Adipocyte (in vitro differentiated cells): ENCODE data around the gene SCNN1B.

ENCODE experiments used
- DNase-seq: peaks from one replicate; pipeline ENCODE4 v3.0.0-alpha.2; 2015; ENCODE audit warnings: low read depth
- H3K27me3 ChIP-seq: replicated peaks from 2 replicates; pipeline ENCODE4 v1.7.0; 2013; ENCODE audit warnings: mild to moderate bottlenecking, low read length, moderate library complexity; ENCODE audit not compliant: control insufficient read depth, insufficient read depth
- H3K36me3 ChIP-seq: 2 replicates; pipeline ENCODE4 v1.7.0; 2013; ENCODE audit warnings: low read length, mild to moderate bottlenecking, moderate library complexity; ENCODE audit not compliant: control insufficient read depth, insufficient read depth, severe bottlenecking
- H3K4me1 ChIP-seq: 2 replicates; pipeline ENCODE4 v1.7.0; 2013; ENCODE audit warnings: mild to moderate bottlenecking, low read length, moderate library complexity; ENCODE audit not compliant: control insufficient read depth, insufficient read depth
- H3K4me3 ChIP-seq: 2 replicates; pipeline ENCODE4 v1.7.0; 2013; ENCODE audit warnings: mild to moderate bottlenecking, low read length, moderate library complexity
- H3K9ac ChIP-seq: 2 replicates; pipeline ENCODE4 v1.7.0; 2013; ENCODE audit warnings: mild to moderate bottlenecking, low read length, moderate library complexity
- H3K9me3 ChIP-seq: 2 replicates; pipeline ENCODE4 v1.7.0; 2013; ENCODE audit warnings: mild to moderate bottlenecking, low read length, moderate library complexity; ENCODE audit not compliant: control insufficient read depth

SCNN1B gene

DNA sequence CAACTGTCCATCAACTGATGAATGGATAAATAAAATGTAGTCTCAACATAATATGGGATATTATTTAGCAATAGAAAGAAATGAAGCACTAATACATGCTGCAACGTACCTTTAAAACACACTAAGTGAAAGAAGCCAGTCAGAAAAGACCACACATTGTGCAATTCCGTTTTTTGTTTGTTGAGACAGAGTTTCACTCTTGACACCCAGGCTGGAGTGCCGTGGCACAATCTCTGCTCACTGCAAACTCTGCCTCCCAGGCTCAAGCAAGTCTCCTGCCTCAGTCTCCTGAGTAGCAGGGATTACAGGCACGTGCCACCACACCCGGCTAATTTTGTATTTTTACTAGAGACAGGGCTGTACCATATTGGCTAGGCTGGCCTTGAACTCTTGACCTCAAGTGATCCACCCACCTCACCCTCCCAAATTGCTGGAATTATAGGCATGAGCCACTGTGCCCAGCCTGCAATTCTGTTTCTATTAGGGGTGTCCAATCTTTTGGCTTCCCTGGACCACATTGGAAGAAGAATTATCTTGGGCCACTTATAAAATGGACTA lies 40.1 kb downstream of the SCNN1B start:
- no peak overlapping the region for H3K4me3 ChIP-seq
- H3K4me1 ChIP-seq = no peaks in the 10 kb centered on the region
- no peaks in the 10 kb centered on the region for H3K36me3 ChIP-seq
- peaks cover 14% of the 10 kb centered on the region for H3K27me3 ChIP-seq
- peaks cover 8% of the 10 kb centered on the region for H3K9me3 ChIP-seq
- no peak overlapping the region for H3K9ac ChIP-seq
- no peak for DNase-seq

DNA sequence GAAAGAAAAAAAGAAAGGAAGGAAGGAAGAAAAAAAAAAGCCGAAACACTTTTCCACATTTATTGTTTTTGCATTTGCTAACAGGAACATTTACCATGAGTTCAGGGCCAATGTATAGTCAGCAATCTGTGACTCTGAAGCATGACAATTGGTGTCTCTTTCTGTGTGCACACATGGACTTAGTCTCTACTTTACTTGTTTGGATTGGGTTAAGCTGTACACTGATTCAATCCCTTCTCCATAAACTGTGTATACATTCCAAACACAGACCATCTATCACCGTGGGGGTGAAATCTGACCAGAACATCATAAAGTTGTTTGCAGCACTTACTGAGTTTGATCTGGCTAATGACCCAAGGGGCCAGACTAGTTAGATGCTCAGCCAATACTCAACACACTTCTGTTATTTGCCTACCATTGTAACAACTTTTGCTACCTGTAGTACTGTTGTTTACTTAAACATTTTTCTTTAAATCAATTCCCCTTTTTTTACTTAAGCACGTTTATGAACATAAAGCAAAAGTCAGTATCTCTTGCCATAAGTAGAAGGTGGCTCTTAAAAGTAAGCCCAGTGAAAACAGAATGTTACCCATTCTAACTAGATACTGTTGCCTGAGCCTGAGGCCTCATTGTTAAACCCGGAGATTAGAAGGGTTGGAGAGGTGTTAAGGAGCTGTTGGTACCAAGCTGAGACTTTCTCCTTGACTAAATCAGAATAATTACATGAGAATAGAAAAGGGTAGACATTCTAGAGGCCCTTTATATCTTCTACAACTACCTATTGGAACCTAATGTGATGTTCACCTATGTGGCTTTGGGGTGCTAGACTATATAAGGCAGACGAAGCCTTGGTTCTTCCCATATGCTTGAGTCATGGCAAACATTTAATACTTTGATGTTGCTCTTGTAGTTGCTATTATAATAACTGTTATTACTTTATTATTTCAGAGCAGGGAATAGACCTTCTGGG lies 41.8 kb downstream of the SCNN1B start:
- H3K27me3 ChIP-seq = peaks cover 20% of the 10 kb centered on the region
- no peaks in the 10 kb centered on the region for H3K4me1 ChIP-seq
- no peak overlapping the region for H3K4me3 ChIP-seq
- H3K36me3 ChIP-seq = no peaks in the 10 kb centered on the region
- H3K9me3 ChIP-seq = no peaks in the 10 kb centered on the region
- no peak for DNase-seq
- no peak overlapping the region for H3K9ac ChIP-seq

- no peak for DNase-seq
- no peaks in the 10 kb centered on the region for H3K36me3 ChIP-seq
- H3K4me3 ChIP-seq = no peak overlapping the region
- no peaks in the 10 kb centered on the region for H3K9me3 ChIP-seq
- H3K9ac ChIP-seq = no peak overlapping the region
- H3K27me3 ChIP-seq = peaks cover 22% of the 10 kb centered on the region
- no peaks in the 10 kb centered on the region for H3K4me1 ChIP-seq
These were observed 43.1 kb downstream of the SCNN1B start for GRCh38 chr16:23345237-23345636.

DNA sequence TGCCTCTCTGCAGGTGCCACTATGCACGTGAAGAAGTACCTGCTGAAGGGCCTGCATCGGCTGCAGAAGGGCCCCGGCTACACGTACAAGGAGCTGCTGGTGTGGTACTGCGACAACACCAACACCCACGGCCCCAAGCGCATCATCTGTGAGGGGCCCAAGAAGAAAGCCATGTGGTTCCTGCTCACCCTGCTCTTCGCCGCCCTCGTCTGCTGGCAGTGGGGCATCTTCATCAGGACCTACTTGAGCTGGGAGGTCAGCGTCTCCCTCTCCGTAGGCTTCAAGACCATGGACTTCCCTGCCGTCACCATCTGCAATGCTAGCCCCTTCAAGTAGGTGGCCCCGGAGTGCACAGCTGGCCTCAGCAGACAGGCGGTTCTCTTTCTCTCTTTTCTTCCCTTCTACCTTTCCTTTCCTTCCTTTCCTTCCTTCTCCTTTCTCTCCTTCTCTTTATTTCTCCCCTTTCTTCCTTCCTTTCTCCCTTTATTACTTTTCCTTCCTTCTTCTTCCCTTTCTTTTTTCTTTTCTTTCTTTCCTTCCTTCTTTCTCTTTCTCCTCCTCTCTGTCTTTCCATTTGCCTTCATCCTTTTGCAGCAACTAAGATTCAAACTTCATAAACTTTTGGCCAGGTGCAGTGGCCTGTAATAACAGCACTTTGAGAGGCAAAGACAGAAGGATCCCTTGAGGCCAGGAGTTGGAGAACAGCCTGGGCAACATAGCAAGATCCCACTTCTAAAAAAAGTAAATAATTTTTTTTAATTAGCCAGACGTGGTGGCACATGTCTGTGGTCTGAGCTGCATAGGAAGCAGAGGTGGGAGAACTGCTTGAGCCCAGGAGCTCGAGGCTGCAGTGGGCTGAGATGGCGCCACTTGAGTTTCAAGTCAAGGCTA lies 46.7 kb downstream of the SCNN1B start:
- Histone ChIP-seq H3K9me3 (no peaks in the 10 kb centered on the region), H3K27me3 (peaks cover 37% of the 10 kb centered on the region), H3K9ac (no peak overlapping the region), H3K4me1 (no peaks in the 10 kb centered on the region), H3K36me3 (no peaks in the 10 kb centered on the region), H3K4me3 (no peak overlapping the region)
- no peak for DNase-seq

DNA sequence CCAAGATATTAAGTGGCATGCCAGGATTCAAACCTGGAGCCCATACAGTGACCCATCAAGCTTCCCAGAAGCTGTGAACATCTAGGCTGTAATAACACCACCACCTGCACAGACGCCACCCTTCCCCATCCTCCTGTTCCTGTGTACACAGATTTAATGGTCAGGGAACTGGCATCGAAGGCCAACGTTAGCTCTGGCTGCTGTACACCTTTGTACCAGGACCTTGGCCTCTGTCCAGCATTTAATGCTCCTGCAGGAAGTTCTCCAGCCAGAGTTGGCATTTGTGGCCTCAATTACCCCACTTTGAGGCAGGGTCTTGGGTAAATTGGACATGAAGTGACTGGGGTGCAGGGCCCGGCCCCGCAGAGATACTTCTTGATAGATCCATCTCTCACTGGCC lies 49.3 kb downstream of the SCNN1B start:
- H3K9ac ChIP-seq = no peak overlapping the region
- no peaks in the 10 kb centered on the region for H3K9me3 ChIP-seq
- no peak overlapping the region for H3K4me3 ChIP-seq
- peaks cover 30% of the 10 kb centered on the region for H3K27me3 ChIP-seq
- DNase-seq = no peak
- no peaks in the 10 kb centered on the region for H3K4me1 ChIP-seq
- no peaks in the 10 kb centered on the region for H3K36me3 ChIP-seq

DNA sequence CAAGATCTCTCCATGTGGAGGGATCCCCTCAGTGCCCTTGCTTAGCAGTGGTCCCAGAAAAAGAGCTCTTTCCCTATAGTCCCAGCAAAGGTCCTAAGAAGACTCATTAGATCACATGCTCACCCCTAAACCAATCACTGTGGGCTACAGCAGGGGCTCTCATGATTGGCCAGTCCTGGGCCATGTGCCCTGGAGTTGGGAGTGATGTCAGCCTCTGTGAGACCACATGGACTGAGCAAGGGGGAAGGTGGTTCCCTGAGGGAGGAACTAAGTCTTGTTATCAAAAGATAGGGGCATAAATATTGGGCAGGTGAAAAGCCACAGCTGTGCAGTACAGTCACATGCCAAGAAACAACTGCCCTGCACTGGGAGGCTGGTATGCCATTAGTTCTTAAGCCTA lies 51.3 kb downstream of the SCNN1B start:
- DNase-seq = no peak
- Histone ChIP-seq H3K4me1 (no peaks in the 10 kb centered on the region), H3K9ac (no peak overlapping the region), H3K4me3 (no peak overlapping the region), H3K27me3 (peaks cover 28% of the 10 kb centered on the region), H3K36me3 (no peaks in the 10 kb centered on the region), H3K9me3 (no peaks in the 10 kb centered on the region)

- no peaks in the 10 kb centered on the region for H3K9me3 ChIP-seq
- H3K4me1 ChIP-seq = no peaks in the 10 kb centered on the region
- H3K4me3 ChIP-seq = no peak overlapping the region
- H3K9ac ChIP-seq = no peak overlapping the region
- no peaks in the 10 kb centered on the region for H3K36me3 ChIP-seq
- peaks cover 23% of the 10 kb centered on the region for H3K27me3 ChIP-seq
- no peak for DNase-seq
These were observed 52.1 kb downstream of the SCNN1B start for GRCh38 chr16:23354246-23354645.

DNA sequence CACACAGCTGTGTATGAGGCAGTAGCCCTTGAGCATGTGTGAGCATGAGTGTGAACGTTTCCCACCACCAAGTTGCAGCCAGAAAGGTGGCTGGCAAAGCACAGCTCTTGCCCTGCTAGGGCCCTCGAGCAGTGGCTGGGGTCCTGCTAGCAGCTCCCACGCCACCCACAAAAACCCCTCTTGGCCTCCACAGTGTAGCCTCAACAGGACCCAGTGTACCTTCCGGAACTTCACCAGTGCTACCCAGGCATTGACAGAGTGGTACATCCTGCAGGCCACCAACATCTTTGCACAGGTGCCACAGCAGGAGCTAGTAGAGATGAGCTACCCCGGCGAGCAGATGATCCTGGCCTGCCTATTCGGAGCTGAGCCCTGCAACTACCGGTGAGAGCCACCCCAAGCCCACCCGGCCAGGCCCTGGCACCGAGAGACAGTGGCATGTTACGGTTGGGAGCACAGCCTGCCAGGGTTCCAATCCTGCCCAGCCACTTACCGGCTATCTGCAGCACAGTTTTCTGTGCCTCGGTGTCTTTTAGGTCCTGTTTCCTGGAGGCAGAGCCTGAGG lies 53.1 kb downstream of the SCNN1B start:
- H3K27me3 ChIP-seq = peaks cover 23% of the 10 kb centered on the region
- H3K36me3 ChIP-seq = no peaks in the 10 kb centered on the region
- no peak overlapping the region for H3K4me3 ChIP-seq
- no peak for DNase-seq
- H3K4me1 ChIP-seq = no peaks in the 10 kb centered on the region
- no peak overlapping the region for H3K9ac ChIP-seq
- H3K9me3 ChIP-seq = no peaks in the 10 kb centered on the region

DNA sequence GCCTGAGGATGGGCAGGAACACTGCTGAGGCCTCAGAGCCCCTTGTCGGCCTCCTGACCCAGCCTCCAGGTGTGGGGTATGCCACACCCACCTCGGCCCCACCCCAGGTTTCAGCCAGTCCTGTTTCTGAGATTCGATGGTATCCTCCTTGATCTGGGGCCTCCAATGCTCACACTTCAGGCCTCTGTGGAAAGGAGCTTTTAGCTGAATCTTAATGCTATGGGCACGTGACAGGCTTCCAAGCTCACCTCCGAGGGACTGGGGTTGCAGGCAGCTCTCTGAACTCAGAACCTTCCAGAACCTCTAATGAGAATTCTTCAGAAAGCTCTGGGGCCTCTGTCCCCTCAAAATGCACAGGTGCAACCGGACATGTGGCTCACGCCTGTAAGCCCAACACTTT lies 54.8 kb downstream of the SCNN1B start:
- no peak overlapping the region for H3K4me3 ChIP-seq
- H3K4me1 ChIP-seq = no peaks in the 10 kb centered on the region
- H3K36me3 ChIP-seq = no peaks in the 10 kb centered on the region
- H3K9ac ChIP-seq = no peak overlapping the region
- peaks cover 13% of the 10 kb centered on the region for H3K27me3 ChIP-seq
- H3K9me3 ChIP-seq = no peaks in the 10 kb centered on the region
- no peak for DNase-seq

GRCh38 chr16:23357761-23358290 lies 55.7 kb downstream of the SCNN1B start:
- no peak for DNase-seq
- H3K4me1 ChIP-seq = no peaks in the 10 kb centered on the region
- no peaks in the 10 kb centered on the region for H3K36me3 ChIP-seq
- no peak overlapping the region for H3K4me3 ChIP-seq
- H3K9me3 ChIP-seq = no peaks in the 10 kb centered on the region
- peaks cover 14% of the 10 kb centered on the region for H3K27me3 ChIP-seq
- no peak overlapping the region for H3K9ac ChIP-seq
